ENCODE measurements around the gene FAM13A. TPM values are rescaled to one million over a fixed set of nuclear protein-coding genes. Genes with fewer than 3 reads are reported as not detected.

Gene FAM13A
- total and polyA plus RNA-seq, 2 of the 13 experiments (the other 11 are each of a cell fraction or from before 2014, with no cell fraction given): 1.2 to 36.2 TPM

GRCh38 chr4:88709989-88710388, 347.0 kb downstream of the FAM13A start:
- Histone ChIP-seq H4K20me1 (ENCODE audit: insufficient read depth, low read length) (no peaks in the 10 kb centered on the region), H3K27ac (ENCODE audit: extremely low read length, insufficient read depth, low read length) (no peak overlapping the region), H3K36me3 (replicated peaks in 1 of 2; ENCODE audit: control insufficient read depth in 1 of 2, insufficient read depth in 2 of 2, low read length in 2 of 2) (no peaks in the 10 kb centered on the region), H3K27me3 (ENCODE audit: control insufficient read depth in 1 of 2, insufficient read depth in 2 of 2, low read length in 2 of 2) (no peaks in the 10 kb centered on the region), H3K79me2 (ENCODE audit: insufficient read depth, low read length) (no peaks in the 10 kb centered on the region), H3K4me2 (ENCODE audit: low read depth, low read length) (no peak overlapping the region), H2AFZ (ENCODE audit: low read length) (no peak overlapping the region), H3K9me3 (ENCODE audit: low read length) (no peaks in the 10 kb centered on the region), H3K4me3 (replicated peaks in 1 of 3; ENCODE audit: insufficient read depth in 1 of 3, low read depth in 2 of 3, low read length in 3 of 3) (no peak overlapping the region), H3K4me1 (ENCODE audit: insufficient read depth, low read length) (no peaks in the 10 kb centered on the region), H3K9ac (ENCODE audit: insufficient read depth, low read depth, low read length) (no peak overlapping the region)
- ATAC-seq: no peak
- no peak for DNase-seq (ENCODE audit: low spot score)
- ChIA-PET CTCF (ENCODE audit: low intra/inter-chr PET ratio, low total read pairs) (no interaction called here), POLR2A (no interaction called here)
- in situ Hi-C loops (cut with HindIII; ENCODE audit: extremely low pct_ligation_motif_present, low pct_unique_long_range_greater_than_20kb) (loop anchor here (5.0 to 10.0 kb wide), 2 partner anchors 82 to 315 kb away; no protein-coding TSS in a partner anchor), intact Hi-C loops (cut with micrococcal nuclease; ENCODE audit: unreplicated experiment) (no loop called here)
- no TSS peak for BruUV-seq (replicated peaks)
- WGBS (ENCODE audit: low lambda C conversion rate): 96% methylated on average over 1 of the region's 1 CpG
- FAIRE-seq: no peak
- TF ChIP-seq POLR2AphosphoS2 (IDR thresholded peaks at IDR 0.05; ENCODE audit: low read depth, low read length): no peak
- no peak for TF ChIP-seq SIN3B (IDR thresholded peaks at IDR 0.05; ENCODE audit: low read length)
- no peak for TF ChIP-seq THAP7 (CRISPR knock-in tag; IDR thresholded peaks at IDR 0.05)
- no peak for TF ChIP-seq ZNF646 (CRISPR knock-in tag; IDR thresholded peaks at IDR 0.05)
- TF ChIP-seq SNAPC2 (CRISPR knock-in tag; IDR thresholded peaks at IDR 0.05): no peak
- TF ChIP-seq ZNF644 (CRISPR knock-in tag; IDR thresholded peaks at IDR 0.05; ENCODE audit: low read depth): no peak
- no peak for TF ChIP-seq ZFP1 (CRISPR knock-in tag; IDR thresholded peaks at IDR 0.05)
- TF ChIP-seq MXI1 (IDR thresholded peaks at IDR 0.05; ENCODE audit: borderline replicate concordance, low read depth, low read length): no peak
- TF ChIP-seq ZNF350 (CRISPR knock-in tag; IDR thresholded peaks at IDR 0.05; ENCODE audit: borderline replicate concordance, low read depth): no peak
- no peak for TF ChIP-seq SNAPC5 (CRISPR knock-in tag; IDR thresholded peaks at IDR 0.05; ENCODE audit: borderline replicate concordance)
